ENCODE data around the gene ADGRV1. TPM values are rescaled to one million over a fixed set of nuclear protein-coding genes. Genes with fewer than 3 reads are reported as not detected.

ADGRV1 gene
- total and polyA plus RNA-seq, 3 donors from 2014 or later: 10.8 to 18.0 (median 12.6) TPM

DNA sequence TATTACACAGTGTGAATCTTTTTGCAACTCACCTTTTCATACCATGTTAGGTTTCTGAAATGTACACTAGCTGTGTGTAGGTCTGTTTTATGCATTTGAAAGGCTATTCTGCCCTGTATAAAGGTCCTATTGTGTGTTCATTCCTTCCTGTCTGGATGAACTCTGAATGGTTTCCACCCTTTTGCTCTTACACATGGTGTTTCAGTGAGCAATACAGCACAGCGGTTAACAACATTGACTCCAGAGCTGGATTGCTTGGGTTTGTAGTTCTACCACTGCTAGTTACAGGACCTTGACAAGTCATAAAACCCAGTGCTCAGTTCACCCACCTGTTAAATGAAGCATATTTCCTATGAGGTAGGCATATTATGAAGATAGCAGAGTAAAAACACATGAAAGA is 331.6 kb downstream of the ADGRV1 start:
- no peaks in the 10 kb centered on the region for H3K36me3 ChIP-seq (ENCODE audit: low read depth, missing control alignments)
- no peak for DNase-seq
- intact Hi-C loops (cut with DNase I; ENCODE audit: low total_unique reads): no loop called here
- TF ChIP-seq POLR2A (IDR thresholded peaks at IDR 0.05) (no peak), CTCF (IDR thresholded peaks at IDR 0.05) (no peak)
- no peaks in the 10 kb centered on the region for H3K4me1 ChIP-seq
- H3K27me3 ChIP-seq: no peaks in the 10 kb centered on the region
- H3K9me3 ChIP-seq: no peaks in the 10 kb centered on the region
- H3K4me3 ChIP-seq: no peak overlapping the region
- WGBS, 2 donors: 89 to 96% methylated on average over 1 of the region's 1 CpG
- no peak overlapping the region for H3K27ac ChIP-seq

- no peak for DNase-seq
- Histone ChIP-seq H3K4me3 (no peak overlapping the region), H3K27ac (no peak overlapping the region), H3K27me3 (no peaks in the 10 kb centered on the region), H3K4me1 (no peaks in the 10 kb centered on the region), H3K36me3 (ENCODE audit: low read depth, missing control alignments) (no peaks in the 10 kb centered on the region), H3K9me3 (no peaks in the 10 kb centered on the region)
- no peak for TF ChIP-seq POLR2A (IDR thresholded peaks at IDR 0.05)
- no peak for TF ChIP-seq CTCF (IDR thresholded peaks at IDR 0.05)
- WGBS, 2 donors: 89 to 94% methylated on average over 2 of the region's 2 CpGs
- intact Hi-C loops (cut with DNase I; ENCODE audit: low total_unique reads): no loop called here
Measured at GRCh38 chr5:90894866-90895420, 336.3 kb downstream of the ADGRV1 start.

- WGBS, 2 donors: 82 to 86% methylated on average over 2 of the region's 2 CpGs
- Histone ChIP-seq H3K9me3 (no peaks in the 10 kb centered on the region), H3K27me3 (no peaks in the 10 kb centered on the region), H3K4me3 (no peak overlapping the region), H3K36me3 (ENCODE audit: low read depth, missing control alignments) (no peaks in the 10 kb centered on the region), H3K4me1 (no peaks in the 10 kb centered on the region), H3K27ac (no peak overlapping the region)
- no peak for TF ChIP-seq POLR2A (IDR thresholded peaks at IDR 0.05)
- no peak for TF ChIP-seq CTCF (IDR thresholded peaks at IDR 0.05)
- DNase-seq: no peak
- intact Hi-C loops (cut with DNase I; ENCODE audit: low total_unique reads): no loop called here
Measured at GRCh38 chr5:90897618-90898017, 339.0 kb downstream of the ADGRV1 start.

GRCh38 chr5:90898326-90899013 is 339.9 kb downstream of the ADGRV1 start:
- Histone ChIP-seq H3K36me3 (ENCODE audit: low read depth, missing control alignments) (no peaks in the 10 kb centered on the region), H3K4me1 (no peaks in the 10 kb centered on the region), H3K9me3 (no peaks in the 10 kb centered on the region), H3K27me3 (no peaks in the 10 kb centered on the region), H3K4me3 (no peak overlapping the region), H3K27ac (no peak overlapping the region)
- TF ChIP-seq POLR2A (IDR thresholded peaks at IDR 0.05) (no peak), CTCF (IDR thresholded peaks at IDR 0.05) (no peak)
- no peak for DNase-seq
- intact Hi-C loops (cut with DNase I; ENCODE audit: low total_unique reads): no loop called here
- WGBS, 2 donors: 96 to 97% methylated on average over 4 of the region's 4 CpGs
